ENCODE results near the gene SLC38A11. TPM values are rescaled to one million over a fixed set of nuclear protein-coding genes. Genes with fewer than 3 reads are reported as not detected.

SLC38A11 gene
- total and polyA plus RNA-seq, 2 experiments from 2014 or later, result not detected

DNA sequence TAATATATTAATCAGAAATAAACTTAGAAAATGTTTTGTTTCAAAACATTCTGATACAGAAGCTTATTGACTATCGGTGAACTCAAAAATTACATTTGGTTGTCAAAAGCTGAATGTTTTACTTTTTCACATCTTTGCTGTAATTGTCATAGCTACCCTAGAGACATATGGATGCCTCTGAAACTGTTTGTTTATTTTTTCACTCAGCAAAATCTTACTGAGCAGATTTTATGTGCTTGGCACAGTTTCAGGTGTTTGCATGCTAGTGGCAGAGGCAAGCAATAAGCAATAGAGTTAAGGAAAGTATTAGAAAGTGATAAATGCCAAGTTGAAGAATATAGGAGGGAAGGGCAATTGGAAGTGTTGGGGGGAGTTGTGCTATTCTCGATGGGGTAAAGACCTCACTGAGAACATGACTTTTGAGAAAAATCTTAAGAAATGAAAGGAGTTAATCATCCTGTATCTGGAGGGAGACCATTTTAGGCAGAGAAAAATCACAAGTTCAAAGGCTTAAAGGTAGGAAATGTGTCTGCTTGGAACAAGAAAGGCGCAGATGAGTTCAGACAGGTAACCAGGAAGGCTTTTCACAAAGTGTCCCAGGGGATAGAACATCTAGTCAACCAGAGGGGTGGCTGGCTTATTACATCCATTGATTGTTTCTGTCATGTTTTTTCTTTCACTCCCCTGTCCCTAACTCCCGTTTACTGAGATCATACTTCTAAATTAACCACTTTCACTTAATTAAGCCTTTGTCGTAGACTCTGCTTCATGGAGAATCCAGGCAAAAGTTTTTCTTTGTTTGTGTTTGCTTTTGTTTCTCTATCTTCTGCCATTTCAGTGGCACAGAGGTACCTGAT lies 86.5 kb downstream of the SLC38A11 start (continued):
- TF ChIP-seq, protein P1, sequence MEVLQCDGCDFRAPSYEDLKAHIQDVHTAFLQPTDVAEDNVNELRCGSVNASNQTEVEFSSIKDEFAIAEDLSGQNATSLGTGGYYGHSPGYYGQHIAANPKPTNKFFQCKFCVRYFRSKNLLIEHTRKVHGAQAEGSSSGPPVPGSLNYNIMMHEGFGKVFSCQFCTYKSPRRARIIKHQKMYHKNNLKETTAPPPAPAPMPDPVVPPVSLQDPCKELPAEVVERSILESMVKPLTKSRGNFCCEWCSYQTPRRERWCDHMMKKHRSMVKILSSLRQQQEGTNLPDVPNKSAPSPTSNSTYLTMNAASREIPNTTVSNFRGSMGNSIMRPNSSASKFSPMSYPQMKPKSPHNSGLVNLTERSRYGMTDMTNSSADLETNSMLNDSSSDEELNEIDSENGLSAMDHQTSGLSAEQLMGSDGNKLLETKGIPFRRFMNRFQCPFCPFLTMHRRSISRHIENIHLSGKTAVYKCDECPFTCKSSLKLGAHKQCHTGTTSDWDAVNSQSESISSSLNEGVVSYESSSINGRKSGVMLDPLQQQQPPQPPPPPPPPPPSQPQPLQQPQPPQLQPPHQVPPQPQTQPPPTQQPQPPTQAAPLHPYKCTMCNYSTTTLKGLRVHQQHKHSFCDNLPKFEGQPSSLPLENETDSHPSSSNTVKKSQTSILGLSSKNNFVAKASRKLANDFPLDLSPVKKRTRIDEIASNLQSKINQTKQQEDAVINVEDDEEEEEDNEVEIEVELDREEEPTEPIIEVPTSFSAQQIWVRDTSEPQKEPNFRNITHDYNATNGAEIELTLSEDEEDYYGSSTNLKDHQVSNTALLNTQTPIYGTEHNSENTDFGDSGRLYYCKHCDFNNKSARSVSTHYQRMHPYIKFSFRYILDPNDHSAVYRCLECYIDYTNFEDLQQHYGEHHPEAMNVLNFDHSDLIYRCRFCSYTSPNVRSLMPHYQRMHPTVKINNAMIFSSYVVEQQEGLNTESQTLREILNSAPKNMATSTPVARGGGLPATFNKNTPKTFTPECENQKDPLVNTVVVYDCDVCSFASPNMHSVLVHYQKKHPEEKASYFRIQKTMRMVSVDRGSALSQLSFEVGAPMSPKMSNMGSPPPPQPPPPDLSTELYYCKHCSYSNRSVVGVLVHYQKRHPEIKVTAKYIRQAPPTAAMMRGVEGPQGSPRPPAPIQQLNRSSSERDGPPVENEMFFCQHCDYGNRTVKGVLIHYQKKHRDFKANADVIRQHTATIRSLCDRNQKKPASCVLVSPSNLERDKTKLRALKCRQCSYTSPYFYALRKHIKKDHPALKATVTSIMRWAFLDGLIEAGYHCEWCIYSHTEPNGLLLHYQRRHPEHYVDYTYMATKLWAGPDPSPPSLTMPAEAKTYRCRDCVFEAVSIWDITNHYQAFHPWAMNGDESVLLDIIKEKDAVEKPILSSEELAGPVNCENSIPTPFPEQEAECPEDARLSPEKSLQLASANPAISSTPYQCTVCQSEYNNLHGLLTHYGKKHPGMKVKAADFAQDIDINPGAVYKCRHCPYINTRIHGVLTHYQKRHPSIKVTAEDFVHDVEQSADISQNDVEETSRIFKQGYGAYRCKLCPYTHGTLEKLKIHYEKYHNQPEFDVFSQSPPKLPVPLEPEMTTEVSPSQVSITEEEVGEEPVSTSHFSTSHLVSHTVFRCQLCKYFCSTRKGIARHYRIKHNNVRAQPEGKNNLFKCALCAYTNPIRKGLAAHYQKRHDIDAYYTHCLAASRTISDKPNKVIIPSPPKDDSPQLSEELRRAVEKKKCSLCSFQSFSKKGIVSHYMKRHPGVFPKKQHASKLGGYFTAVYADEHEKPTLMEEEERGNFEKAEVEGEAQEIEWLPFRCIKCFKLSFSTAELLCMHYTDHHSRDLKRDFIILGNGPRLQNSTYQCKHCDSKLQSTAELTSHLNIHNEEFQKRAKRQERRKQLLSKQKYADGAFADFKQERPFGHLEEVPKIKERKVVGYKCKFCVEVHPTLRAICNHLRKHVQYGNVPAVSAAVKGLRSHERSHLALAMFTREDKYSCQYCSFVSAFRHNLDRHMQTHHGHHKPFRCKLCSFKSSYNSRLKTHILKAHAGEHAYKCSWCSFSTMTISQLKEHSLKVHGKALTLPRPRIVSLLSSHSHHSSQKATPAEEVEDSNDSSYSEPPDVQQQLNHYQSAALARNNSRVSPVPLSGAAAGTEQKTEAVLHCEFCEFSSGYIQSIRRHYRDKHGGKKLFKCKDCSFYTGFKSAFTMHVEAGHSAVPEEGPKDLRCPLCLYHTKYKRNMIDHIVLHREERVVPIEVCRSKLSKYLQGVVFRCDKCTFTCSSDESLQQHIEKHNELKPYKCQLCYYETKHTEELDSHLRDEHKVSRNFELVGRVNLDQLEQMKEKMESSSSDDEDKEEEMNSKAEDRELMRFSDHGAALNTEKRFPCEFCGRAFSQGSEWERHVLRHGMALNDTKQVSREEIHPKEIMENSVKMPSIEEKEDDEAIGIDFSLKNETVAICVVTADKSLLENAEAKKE (CRISPR knock-in tag; IDR thresholded peaks at IDR 0.05), result no peak
- no peak for TF ChIP-seq JUNB (IDR thresholded peaks at IDR 0.05; ENCODE audit: unreplicated experiment)
- TF ChIP-seq ZNF114 (CRISPR knock-in tag; IDR thresholded peaks at IDR 0.05), result no peak
- TF ChIP-seq EZH2 (IDR thresholded peaks at IDR 0.05; ENCODE audit: low read depth, unreplicated experiment), result no peak
- no peak for TF ChIP-seq STAT1 (IDR thresholded peaks at IDR 0.05; ENCODE audit: unreplicated experiment)
- TF ChIP-seq POLR2AphosphoS5 (IDR thresholded peaks at IDR 0.05; ENCODE audit: low read depth), result no peak
- TF ChIP-seq, protein P2, sequence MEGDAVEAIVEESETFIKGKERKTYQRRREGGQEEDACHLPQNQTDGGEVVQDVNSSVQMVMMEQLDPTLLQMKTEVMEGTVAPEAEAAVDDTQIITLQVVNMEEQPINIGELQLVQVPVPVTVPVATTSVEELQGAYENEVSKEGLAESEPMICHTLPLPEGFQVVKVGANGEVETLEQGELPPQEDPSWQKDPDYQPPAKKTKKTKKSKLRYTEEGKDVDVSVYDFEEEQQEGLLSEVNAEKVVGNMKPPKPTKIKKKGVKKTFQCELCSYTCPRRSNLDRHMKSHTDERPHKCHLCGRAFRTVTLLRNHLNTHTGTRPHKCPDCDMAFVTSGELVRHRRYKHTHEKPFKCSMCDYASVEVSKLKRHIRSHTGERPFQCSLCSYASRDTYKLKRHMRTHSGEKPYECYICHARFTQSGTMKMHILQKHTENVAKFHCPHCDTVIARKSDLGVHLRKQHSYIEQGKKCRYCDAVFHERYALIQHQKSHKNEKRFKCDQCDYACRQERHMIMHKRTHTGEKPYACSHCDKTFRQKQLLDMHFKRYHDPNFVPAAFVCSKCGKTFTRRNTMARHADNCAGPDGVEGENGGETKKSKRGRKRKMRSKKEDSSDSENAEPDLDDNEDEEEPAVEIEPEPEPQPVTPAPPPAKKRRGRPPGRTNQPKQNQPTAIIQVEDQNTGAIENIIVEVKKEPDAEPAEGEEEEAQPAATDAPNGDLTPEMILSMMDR (conservative IDR thresholded peaks at IDR 0.05; ENCODE audit: low read depth in 2 of 2), result no peak

Measured in GM23338 (cell line).